Lung (tissue), 12 donors: Measurements from ENCODE around the gene SOS2. TPM values are rescaled to one million over a fixed set of nuclear protein-coding genes. Genes with fewer than 3 reads are reported as not detected.

Source experiments
- ATAC-seq: fragments of 200-7000 bp; cut with Tn5 transposase; one replicate; pipeline ENCODE4 v1.9.1; 2020; ENCODE audit warnings: moderate number of reproducible peaks; ENCODE audit not compliant: insufficient read depth, low FRiP score
- DNase-seq, 3 donors: peaks; one replicate each; pipeline ENCODE4 v3.0.0-alpha.2; 2013 to 2017
- H3K27ac ChIP-seq, 2 donors: one replicate each; pipeline ENCODE4 v1.5.1; 2013; ENCODE audit warnings: mild to moderate bottlenecking in 2 of 2, moderate library complexity in 2 of 2, control low read depth in 1 of 2, inconsistent platforms in 1 of 2, low read depth in 1 of 2, low read length in 1 of 2
- H3K27me3 ChIP-seq, 3 donors: one replicate each; pipeline ENCODE4 v1.5.1; 2013; ENCODE audit warnings: low read length in 2 of 3; ENCODE audit not compliant: control insufficient read depth in 3 of 3, insufficient read depth in 3 of 3
- H3K36me3 ChIP-seq, 4 donors: one replicate each; pipeline ENCODE4 v1.5.1; 2013; ENCODE audit warnings: low read length in 4 of 4, mild to moderate bottlenecking in 1 of 4, moderate library complexity in 1 of 4; ENCODE audit not compliant: control insufficient read depth in 4 of 4, insufficient read depth in 4 of 4
- H3K4me1 ChIP-seq, 5 donors: one replicate each; pipeline ENCODE4 v1.5.1; 2013; ENCODE audit warnings: low read length in 5 of 5, mild to moderate bottlenecking in 2 of 5, moderate library complexity in 1 of 5; ENCODE audit not compliant: control insufficient read depth in 5 of 5, insufficient read depth in 5 of 5
- H3K4me3 ChIP-seq: one replicate; pipeline ENCODE4 v1.5.1; 2013; ENCODE audit warnings: mild to moderate bottlenecking, control low read depth, moderate library complexity
- H3K9ac ChIP-seq, 2 donors: one replicate each; pipeline ENCODE4 v1.5.1; 2013; ENCODE audit warnings: low read length in 2 of 2, control low read depth in 1 of 2; ENCODE audit not compliant: insufficient read depth in 1 of 2
- H3K9me3 ChIP-seq, 4 donors: one replicate each; pipeline ENCODE4 v1.5.1; 2013; ENCODE audit warnings: low read length in 3 of 4, mild to moderate bottlenecking in 1 of 4, moderate library complexity in 1 of 4; ENCODE audit not compliant: control insufficient read depth in 4 of 4, insufficient read depth in 3 of 4
- WGBS, 2 donors: extraction: QIAGEN DNeasy Blood & Tissue Kit; methylation state at CpG; one replicate each; pipeline ENCODE4 v1.1.7; 2013; 5-methylcytosine and 5-hydroxymethylcytosine counted together
- polyA plus RNA-seq, 2 donors: library from polyadenylated mRNA; stranded (reverse); fragments of 200-250 nt; gene quantifications; one replicate each; pipeline ENCODE4 v1.2.1, GENCODE V29; 2013
- total RNA-seq, 2 donors: library from RNA; depleted of rRNA in 1 of 2; stranded (reverse); fragments of >200 nt in 1 of 2; gene quantifications; one replicate each; pipeline ENCODE4 v1.2.1, GENCODE V29; 2014 to 2021
- TF ChIP-seq, protein P1 (sequence below): IDR thresholded peaks from 2 replicates; pipeline ENCODE4 v1.5.1; 2012; ENCODE audit warnings: mild to moderate bottlenecking; ENCODE audit errors: control extremely low read depth, extremely low read depth
- donor health status: control.
- donor health status: control.
- donor health status: Bipolar disorder and iron deficiency.
- donor health status: healthy.
- donor health status: DM: yes; HTN: yes; CAD: no.

Gene SOS2
- total and polyA plus RNA-seq, 4 donors = 6.8 to 57.1 (median 19.1) TPM

DNA sequence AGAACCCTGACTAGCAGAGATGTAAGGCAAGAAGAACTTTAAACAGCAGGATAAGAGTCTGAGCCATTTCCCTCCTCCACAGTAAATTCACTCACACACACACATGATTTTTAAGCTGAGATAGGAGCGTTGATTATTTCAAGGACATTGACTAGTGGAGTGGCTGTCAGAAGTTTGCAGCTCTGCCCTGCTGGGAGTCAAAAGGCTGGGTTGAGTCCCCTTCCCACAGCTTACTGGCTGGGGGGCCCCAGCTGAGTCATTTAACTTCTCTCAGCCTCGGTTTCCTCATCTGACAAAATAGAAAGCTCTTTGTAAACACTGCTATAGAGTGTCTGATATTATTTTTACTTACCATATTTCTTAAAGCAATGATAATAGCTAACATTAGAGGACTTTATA lies 143.3 kb downstream of the SOS2 start:
- DNase-seq (no peak), ATAC-seq (no peak)
- Histone ChIP-seq H3K27me3 (no peaks in the 10 kb centered on the region), H3K9ac (no peak overlapping the region), H3K36me3 (peaks cover 0 to 2% (median under 1%) of the 10 kb centered on the region in 4 donors), H3K4me3 (no peak overlapping the region), H3K4me1 (no peaks in the 10 kb centered on the region), H3K27ac (no peak overlapping the region), H3K9me3 (no peaks in the 10 kb centered on the region)
- TF ChIP-seq, protein P1, sequence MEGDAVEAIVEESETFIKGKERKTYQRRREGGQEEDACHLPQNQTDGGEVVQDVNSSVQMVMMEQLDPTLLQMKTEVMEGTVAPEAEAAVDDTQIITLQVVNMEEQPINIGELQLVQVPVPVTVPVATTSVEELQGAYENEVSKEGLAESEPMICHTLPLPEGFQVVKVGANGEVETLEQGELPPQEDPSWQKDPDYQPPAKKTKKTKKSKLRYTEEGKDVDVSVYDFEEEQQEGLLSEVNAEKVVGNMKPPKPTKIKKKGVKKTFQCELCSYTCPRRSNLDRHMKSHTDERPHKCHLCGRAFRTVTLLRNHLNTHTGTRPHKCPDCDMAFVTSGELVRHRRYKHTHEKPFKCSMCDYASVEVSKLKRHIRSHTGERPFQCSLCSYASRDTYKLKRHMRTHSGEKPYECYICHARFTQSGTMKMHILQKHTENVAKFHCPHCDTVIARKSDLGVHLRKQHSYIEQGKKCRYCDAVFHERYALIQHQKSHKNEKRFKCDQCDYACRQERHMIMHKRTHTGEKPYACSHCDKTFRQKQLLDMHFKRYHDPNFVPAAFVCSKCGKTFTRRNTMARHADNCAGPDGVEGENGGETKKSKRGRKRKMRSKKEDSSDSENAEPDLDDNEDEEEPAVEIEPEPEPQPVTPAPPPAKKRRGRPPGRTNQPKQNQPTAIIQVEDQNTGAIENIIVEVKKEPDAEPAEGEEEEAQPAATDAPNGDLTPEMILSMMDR = no peak
- 86 to 96% methylated on average over 2 of the region's 2 CpGs for WGBS, 2 donors

DNA sequence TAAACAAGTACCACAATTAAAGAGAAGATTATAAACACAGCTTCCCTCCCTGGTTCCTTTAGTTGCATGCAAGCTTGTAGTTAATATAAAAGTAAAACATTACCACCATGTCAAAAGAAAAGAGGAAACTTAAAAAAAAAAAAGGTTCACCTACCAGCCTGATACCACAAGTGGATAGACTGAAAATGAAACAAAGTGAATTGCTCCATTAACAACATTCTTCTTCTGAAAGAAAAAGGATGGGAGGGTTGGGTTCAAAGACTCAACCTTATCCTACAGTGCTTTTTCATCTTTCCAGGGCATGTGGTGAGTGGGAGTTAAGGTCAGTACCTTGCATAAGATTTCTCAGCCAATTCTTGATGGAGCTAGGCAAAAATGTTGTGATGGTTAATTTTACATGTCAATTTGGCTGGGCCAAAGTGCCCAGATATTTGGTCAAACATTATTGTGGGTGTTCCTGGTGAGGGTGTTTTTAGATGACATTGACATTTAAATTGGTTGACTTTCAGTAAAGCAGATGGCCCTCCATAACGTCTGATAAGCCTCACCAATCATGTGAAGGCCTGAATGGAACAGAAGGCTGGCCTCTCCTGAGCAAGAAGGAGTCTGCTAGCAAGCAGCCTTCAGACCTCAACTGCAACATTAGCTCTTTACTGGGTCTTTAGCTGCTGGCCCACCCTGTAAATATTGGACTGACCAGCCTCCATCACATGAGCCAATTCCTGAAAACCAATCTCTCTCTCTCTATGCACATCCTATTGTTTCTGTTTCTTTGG lies 143.8 kb downstream of the SOS2 start:
- WGBS, 2 donors = 70 to 96% methylated on average over 1 of the region's 1 CpG
- Histone ChIP-seq H3K4me3 (no peak overlapping the region), H3K36me3 (peaks cover 0 to 2% (median under 1%) of the 10 kb centered on the region in 4 donors), H3K4me1 (no peaks in the 10 kb centered on the region), H3K27ac (no peak overlapping the region), H3K9ac (no peak overlapping the region), H3K9me3 (no peaks in the 10 kb centered on the region), H3K27me3 (no peaks in the 10 kb centered on the region)
- no peak for ATAC-seq
- TF ChIP-seq, protein P1 = no peak
- DNase-seq = no peak

DNA sequence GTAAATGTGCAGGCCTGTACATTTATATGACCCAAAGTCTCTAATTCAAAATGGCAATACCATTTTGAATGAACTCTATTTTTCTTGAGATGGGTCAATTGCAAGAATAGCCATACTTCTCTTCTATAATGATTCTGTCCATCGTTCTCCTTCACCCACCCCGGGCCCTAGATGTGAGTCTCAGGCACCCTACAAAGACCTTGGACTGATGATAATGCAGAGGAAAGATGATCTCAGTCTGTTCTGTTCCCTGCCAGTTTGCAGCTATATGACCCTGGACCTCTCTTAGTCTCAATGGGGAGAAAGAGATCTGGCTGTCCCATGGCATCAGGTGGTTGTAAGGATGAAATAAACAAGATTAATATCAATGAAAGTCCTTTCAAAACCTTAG lies 145.1 kb downstream of the SOS2 start:
- Histone ChIP-seq H3K36me3 (peaks cover 0 to 2% (median under 1%) of the 10 kb centered on the region in 4 donors), H3K4me3 (no peak overlapping the region), H3K9ac (no peak overlapping the region), H3K9me3 (no peaks in the 10 kb centered on the region), H3K27ac (no peak overlapping the region), H3K4me1 (no peaks in the 10 kb centered on the region), H3K27me3 (no peaks in the 10 kb centered on the region)
- TF ChIP-seq, protein P1 = no peak
- WGBS, 2 donors = 94 to 96% methylated on average over 2 of the region's 2 CpGs
- DNase-seq (no peak), ATAC-seq (no peak)
